Peyer's patch (tissue), 4 donors: ENCODE data around the gene KRT9. TPM values are rescaled to one million over a fixed set of nuclear protein-coding genes. Genes with fewer than 3 reads are reported as not detected.
A peak's percentile ranks its signal among the peaks of the same experiment; 100 is the strongest.

Experiments
- DNase-seq, 3 donors: peaks; one replicate each; pipeline ENCODE4 v3.0.0-alpha.2; 2017 to 2019
- H3K27ac ChIP-seq, 4 donors: fragments of 200-600 bp; sonication (generic); one replicate each; pipeline ENCODE4 v1.5.1; 2016 to 2019
- H3K27me3 ChIP-seq, 2 donors: fragments of 200-600 bp; sonication (generic); one replicate each; pipeline ENCODE4 v1.5.1; 2019
- H3K36me3 ChIP-seq, 3 donors: fragments of 200-600 bp; sonication (generic); one replicate each; pipeline ENCODE4 v1.5.1; 2016 to 2019
- H3K4me1 ChIP-seq, 4 donors: fragments of 200-600 bp; sonication (generic); one replicate each; pipeline ENCODE4 v1.5.1; 2016 to 2019
- H3K4me3 ChIP-seq, 4 donors: fragments of 200-600 bp; sonication (generic); 1 replicate in 3 of 4; 2 replicates in 1 of 4; pipeline ENCODE4 v1.5.1; 2016 to 2019; ENCODE audit warnings: mild to moderate bottlenecking in 1 of 4
- H3K9me3 ChIP-seq, 4 donors: fragments of 200-600 bp; sonication (generic); one replicate each; pipeline ENCODE4 v1.5.1; 2016 to 2019; ENCODE audit warnings: mild to moderate bottlenecking in 1 of 4
- CTCF ChIP-seq, 6 experiments: fragments of 450-650 bp in 4 of 6; fragments of 200-600 bp in 2 of 6; sonication (generic) in 1 of 6; IDR thresholded peaks; one replicate each; pipeline ENCODE4 v1.5.1; 2017 to 2019; ENCODE audit warnings: antibody characterized with exemption in 6 of 6, mild to moderate bottlenecking in 3 of 6, moderate library complexity in 1 of 6
- POLR2A ChIP-seq, 2 donors: fragments of 450-650 bp; IDR thresholded peaks; one replicate each; pipeline ENCODE4 v1.5.1; 2017; ENCODE audit warnings: antibody characterized with exemption in 2 of 2, mild to moderate bottlenecking in 2 of 2, moderate library complexity in 2 of 2
- total RNA-seq, 4 donors: library from RNA; depleted of rRNA; stranded (reverse); fragments of >200 nt; gene quantifications; one replicate each; pipeline ENCODE4 v1.1.0, GENCODE V29; 2016

KRT9 gene
- total RNA-seq, 4 donors from 2014 or later: not detected

GRCh38 chr17:41556306-41556705, 15.6 kb downstream of the KRT9 start:
- DNase-seq: no peak
- H3K36me3 ChIP-seq: no peaks in the 10 kb centered on the region
- H3K4me1 ChIP-seq: peaks cover 0 to 16% (median 2%) of the 10 kb centered on the region in 4 donors
- TF ChIP-seq POLR2A (IDR thresholded peaks at IDR 0.05): no peak
- no peak for TF ChIP-seq CTCF (IDR thresholded peaks at IDR 0.05)
- no peaks in the 10 kb centered on the region for H3K27me3 ChIP-seq
- no peak overlapping the region for H3K4me3 ChIP-seq
- no peaks in the 10 kb centered on the region for H3K9me3 ChIP-seq
- peak overlapping the region in 3 of 4 donors; percentile 43 to 79 (median 64) for H3K27ac ChIP-seq

GRCh38 chr17:41555105-41555887, 16.6 kb downstream of the KRT9 start:
- Histone ChIP-seq H3K4me1 (peaks cover 0 to 16% (median 3%) of the 10 kb centered on the region in 4 donors), H3K9me3 (no peaks in the 10 kb centered on the region), H3K27ac (peak overlapping the region in 3 of 4 donors; percentile 58 to 79 (median 64)), H3K4me3 (no peak overlapping the region), H3K36me3 (no peaks in the 10 kb centered on the region), H3K27me3 (no peaks in the 10 kb centered on the region)
- peak in 1 of 2 donors; percentile 42 for TF ChIP-seq POLR2A (IDR thresholded peaks at IDR 0.05)
- peak in 2 of 6 experiments; percentile 2 to 29 for TF ChIP-seq CTCF (IDR thresholded peaks at IDR 0.05)
- peak in 1 of 3 donors; percentile 76 for DNase-seq

- Histone ChIP-seq H3K27me3 (no peaks in the 10 kb centered on the region), H3K36me3 (no peaks in the 10 kb centered on the region)
Measured at GRCh38 chr17:41553987-41554680, 17.7 kb downstream of the KRT9 start.

GRCh38 chr17:41553176-41553575, 18.7 kb downstream of the KRT9 start:
- H3K27ac ChIP-seq: peak overlapping the region in 1 of 4 donors; percentile 64
- no peak for TF ChIP-seq CTCF (IDR thresholded peaks at IDR 0.05)
- no peak for TF ChIP-seq POLR2A (IDR thresholded peaks at IDR 0.05)
- no peaks in the 10 kb centered on the region for H3K27me3 ChIP-seq
- H3K36me3 ChIP-seq: no peaks in the 10 kb centered on the region
- no peak overlapping the region for H3K4me3 ChIP-seq
- no peak for DNase-seq
- H3K9me3 ChIP-seq: no peaks in the 10 kb centered on the region
- H3K4me1 ChIP-seq: peaks cover 0 to 26% (median 3%) of the 10 kb centered on the region in 4 donors

More at GRCh38 chr17:41553987-41554680, 17.7 kb downstream of the KRT9 start:
- DNase-seq: no peak
- TF ChIP-seq POLR2A (IDR thresholded peaks at IDR 0.05): no peak
- no peak for TF ChIP-seq CTCF (IDR thresholded peaks at IDR 0.05)
- Histone ChIP-seq H3K4me1 (peaks cover 0 to 17% (median 3%) of the 10 kb centered on the region in 4 donors), H3K9me3 (no peaks in the 10 kb centered on the region), H3K27ac (peak overlapping the region in 3 of 4 donors; percentile 58 to 79 (median 64)), H3K4me3 (no peak overlapping the region)

GRCh38 chr17:41552455-41552854, 19.4 kb downstream of the KRT9 start:
- H3K4me1 ChIP-seq: peaks cover 0 to 34% (median 3%) of the 10 kb centered on the region in 4 donors

More at GRCh38 chr17:41552455-41552854, 19.4 kb downstream of the KRT9 start:
- DNase-seq: no peak
- H3K36me3 ChIP-seq: no peaks in the 10 kb centered on the region
- H3K9me3 ChIP-seq: no peaks in the 10 kb centered on the region
- H3K27ac ChIP-seq: no peak overlapping the region
- TF ChIP-seq POLR2A (IDR thresholded peaks at IDR 0.05) (no peak), CTCF (IDR thresholded peaks at IDR 0.05) (no peak)
- H3K4me3 ChIP-seq: no peak overlapping the region
- H3K27me3 ChIP-seq: no peaks in the 10 kb centered on the region
